Ovary (tissue), 9 donors: ENCODE results near the gene SLC25A33. TPM values are rescaled to one million over a fixed set of nuclear protein-coding genes. Genes with fewer than 3 reads are reported as not detected.

Experiments used
- DNase-seq, 5 donors: peaks; one replicate each; pipeline ENCODE4 v3.0.0-alpha.2; 2019 to 2020
- H3K27ac ChIP-seq, 2 donors: fragments of 200-600 bp; one replicate each; pipeline versions ENCODE4 v1.5.1 to v1.8.0; 2019 to 2022
- H3K27me3 ChIP-seq: fragments of 200-600 bp; one replicate; pipeline ENCODE4 v1.8.0; 2022
- H3K36me3 ChIP-seq: fragments of 200-600 bp; sonication (generic); one replicate; pipeline ENCODE4 v1.5.1; 2019
- H3K4me1 ChIP-seq: one replicate; pipeline ENCODE4 v1.8.1; 2013; ENCODE audit warnings: mild to moderate bottlenecking, moderate library complexity; ENCODE audit not compliant: insufficient read depth
- H3K4me3 ChIP-seq: fragments of 200-600 bp; sonication (generic); one replicate; pipeline ENCODE4 v1.5.1; 2017
- H3K9me3 ChIP-seq, 2 donors: fragments of 200-600 bp in 1 of 2; sonication (generic) in 1 of 2; one replicate each; pipeline versions ENCODE4 v1.5.1 to v1.8.1; 2013 to 2019; ENCODE audit warnings: mild to moderate bottlenecking in 1 of 2, moderate library complexity in 1 of 2
- CTCF ChIP-seq, 3 donors: fragments of 450-650 bp in 2 of 3; fragments of 200-600 bp in 1 of 3; IDR thresholded peaks; one replicate each; pipeline versions ENCODE4 v1.5.1 to v1.8.0; 2016 to 2022; ENCODE audit warnings: antibody characterized with exemption in 3 of 3, mild to moderate bottlenecking in 1 of 3
- EP300 ChIP-seq: sonication (generic); formaldehyde crosslinking; IDR thresholded peaks from one replicate; pipeline ENCODE4 v1.6.1; 2017; ENCODE audit warnings: antibody characterized with exemption
- POLR2A ChIP-seq: fragments of 450-650 bp; IDR thresholded peaks from one replicate; pipeline ENCODE4 v1.6.1; 2017; ENCODE audit warnings: antibody characterized with exemption, mild to moderate bottlenecking, moderate library complexity
- WGBS, 3 donors: extraction: QIAGEN DNeasy Blood & Tissue Kit in 1 of 3; methylation state at CpG; one replicate each; pipeline versions ENCODE4 v1.1.5 to v1.1.7; 2013 to 2017; 5-methylcytosine and 5-hydroxymethylcytosine counted together
- intact Hi-C, 4 donors: fragments of 100-400 bp; cut with DNase I; formaldehyde crosslinking; loops; one replicate each; pipeline versions ENCODE4 v1.11.0 to v1.15.1; 2022 to 2023
- polyA plus RNA-seq, 2 donors: library from polyadenylated mRNA; stranded (reverse); fragments of 200-250 nt in 1 of 2; fragments of 350-450 nt in 1 of 2; fragmentation: Illumina TruSeq in 1 of 2; extraction: RNeasy Lipid Tissue Mini Kit (QIAGEN cat#74804) in 1 of 2; gene quantifications; one replicate each; pipeline ENCODE4 v1.2.3, GENCODE V29; 2013 to 2014
- total RNA-seq, 7 donors: library from RNA; depleted of rRNA in 2 of 7; stranded (reverse); fragments of >200 nt in 2 of 7; fragmentation: NEBNext Ultra II Directional in 3 of 7; extraction: Animal tissue kit (Norgen Biotek cat#: 25700) in 3 of 7; gene quantifications; one replicate each; pipeline versions ENCODE4 v1.1.0 to v1.2.4, GENCODE V29; 2016 to 2023
- donor health status: DM: no; HTN: no; CAD: no; lungs with moderate emphysema.
- donor health status: DM: no; HTN: no; CAD: no.
- donor health status: Bipolar disorder and iron deficiency.
- donor health status: DM: yes; HTN: yes; CAD: no.
- donor health status: DM: no; HTN: no; CAD: no.
- donor health status: DM: yes; HTN: yes; CAD: no.

SLC25A33 gene
- total and polyA plus RNA-seq, 9 donors: 1.3 to 5.9 (median 3.9) TPM

DNA sequence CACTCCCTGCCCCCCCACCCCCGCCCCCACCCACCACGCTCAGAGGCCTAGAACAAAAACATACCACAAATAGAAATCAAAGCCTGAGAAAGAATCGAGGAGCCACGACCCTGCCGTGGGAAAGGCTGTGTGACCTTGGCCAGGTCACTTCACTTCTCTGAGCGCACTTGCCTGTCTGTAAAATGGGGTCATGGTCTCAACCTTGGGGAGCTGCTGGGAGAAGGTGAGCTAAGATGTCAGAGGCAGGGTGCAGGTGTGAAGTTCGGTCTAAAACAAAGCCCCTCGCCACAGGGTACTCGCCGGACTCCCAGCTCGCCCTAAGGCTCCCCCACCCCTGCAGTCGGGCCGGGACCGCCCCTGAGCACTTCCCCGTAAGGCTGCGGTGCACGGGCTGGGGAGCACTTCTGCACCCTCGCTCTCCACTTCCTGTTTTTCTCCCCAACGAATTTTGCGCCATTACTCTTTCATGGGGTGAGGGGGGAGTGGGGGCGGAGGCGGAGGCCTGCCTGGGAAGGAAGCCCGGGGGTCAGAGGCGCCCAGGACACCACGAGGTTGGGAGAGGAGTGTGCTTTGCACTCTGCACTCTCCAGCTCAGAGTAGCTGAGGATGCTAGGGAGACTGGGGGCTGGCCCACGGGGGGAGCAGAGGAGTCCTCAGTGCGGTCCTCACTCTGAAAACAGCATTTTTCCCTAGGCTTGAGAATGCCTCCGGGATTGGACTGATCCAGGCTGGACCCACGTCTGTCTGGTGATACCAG is 90.4 kb downstream of the SLC25A33 start:
- 19 to 35% (median 22%) methylated on average over 29 of the region's 29 CpGs for WGBS, 3 donors
- peaks cover 14% of the 10 kb centered on the region for H3K4me1 ChIP-seq
- H3K36me3 ChIP-seq: no peaks in the 10 kb centered on the region
- intact Hi-C loops: loop anchor here in 3 of 4 donors (2.0 to 5.0 kb wide), 2 partner anchors 58 to 237 kb away; no protein-coding TSS in a partner anchor
- H3K9me3 ChIP-seq: no peaks in the 10 kb centered on the region
- H3K27me3 ChIP-seq: no peaks in the 10 kb centered on the region
- H3K4me3 ChIP-seq: no peak overlapping the region
- DNase-seq: peak; percentile 63 to 82 (median 70)
- TF ChIP-seq EP300 (no peak), POLR2A (no peak), CTCF (IDR thresholded peaks at IDR 0.05) (no peak)
- H3K27ac ChIP-seq: no peak overlapping the region

- TF ChIP-seq POLR2A (no peak), CTCF (IDR thresholded peaks at IDR 0.05) (no peak), EP300 (no peak)
- DNase-seq: no peak
- H3K4me1 ChIP-seq: peaks cover 14% of the 10 kb centered on the region
- intact Hi-C loops: no loop called here
- WGBS, 3 donors: 86 to 90% (median 90%) methylated on average over 8 of the region's 8 CpGs
- no peaks in the 10 kb centered on the region for H3K9me3 ChIP-seq
- no peak overlapping the region for H3K27ac ChIP-seq
- no peaks in the 10 kb centered on the region for H3K36me3 ChIP-seq
- H3K27me3 ChIP-seq: no peaks in the 10 kb centered on the region
- no peak overlapping the region for H3K4me3 ChIP-seq
Measured at GRCh38 chr1:9630331-9631111, 91.3 kb downstream of the SLC25A33 start.

- H3K27me3 ChIP-seq: no peaks in the 10 kb centered on the region
- TF ChIP-seq CTCF (IDR thresholded peaks at IDR 0.05) (no peak), POLR2A (no peak), EP300 (no peak)
- H3K27ac ChIP-seq: no peak overlapping the region
- H3K4me1 ChIP-seq: peaks cover 14% of the 10 kb centered on the region
- no peak overlapping the region for H3K4me3 ChIP-seq
- H3K9me3 ChIP-seq: no peaks in the 10 kb centered on the region
- intact Hi-C loops: no loop called here
- WGBS, 3 donors: 95 to 98% (median 96%) methylated on average over 3 of the region's 3 CpGs
- H3K36me3 ChIP-seq: no peaks in the 10 kb centered on the region
- no peak for DNase-seq
Measured at GRCh38 chr1:9631613-9632012, 92.3 kb downstream of the SLC25A33 start.

DNA sequence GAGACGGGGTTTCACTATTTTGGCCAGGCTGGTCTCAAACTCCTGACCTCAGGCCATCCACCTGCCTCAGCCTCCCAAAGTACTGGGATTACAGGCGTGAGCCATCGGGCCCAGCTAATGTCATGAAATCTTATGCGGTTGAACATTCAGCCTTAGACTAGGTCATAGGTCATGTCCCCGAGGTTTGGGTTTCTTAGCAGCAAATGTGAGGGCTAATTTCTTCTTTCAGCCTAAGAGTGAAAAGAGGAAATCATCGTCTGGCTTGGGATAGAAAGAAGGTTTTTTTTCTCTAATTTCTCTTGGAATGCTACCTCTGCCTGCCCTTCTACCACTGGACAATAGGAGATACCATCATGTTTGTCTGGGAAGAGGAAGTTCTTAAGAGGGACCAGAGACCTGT is 94.2 kb downstream of the SLC25A33 start:
- Histone ChIP-seq H3K4me1 (peaks cover 7% of the 10 kb centered on the region), H3K27me3 (no peaks in the 10 kb centered on the region), H3K9me3 (no peaks in the 10 kb centered on the region), H3K4me3 (no peak overlapping the region), H3K36me3 (no peaks in the 10 kb centered on the region), H3K27ac (no peak overlapping the region)
- intact Hi-C loops: no loop called here
- TF ChIP-seq CTCF (IDR thresholded peaks at IDR 0.05) (no peak), EP300 (no peak)
- WGBS, 3 donors: 86 to 89% (median 88%) methylated on average over 6 of the region's 6 CpGs
- DNase-seq: no peak
